Activated CD8-positive, alpha-beta memory T cell treated with anti-CD3 and anti-CD28 coated beads, Interleukin-2, amount 50 U/mL, for 1 hour (primary cell): ENCODE data around the gene SYMPK.

Experiments used
- DNase-seq: peaks from one replicate; pipeline ENCODE4 v3.0.0-alpha.2; 2020; ENCODE audit errors: extremely low read depth

The SYMPK gene

DNA sequence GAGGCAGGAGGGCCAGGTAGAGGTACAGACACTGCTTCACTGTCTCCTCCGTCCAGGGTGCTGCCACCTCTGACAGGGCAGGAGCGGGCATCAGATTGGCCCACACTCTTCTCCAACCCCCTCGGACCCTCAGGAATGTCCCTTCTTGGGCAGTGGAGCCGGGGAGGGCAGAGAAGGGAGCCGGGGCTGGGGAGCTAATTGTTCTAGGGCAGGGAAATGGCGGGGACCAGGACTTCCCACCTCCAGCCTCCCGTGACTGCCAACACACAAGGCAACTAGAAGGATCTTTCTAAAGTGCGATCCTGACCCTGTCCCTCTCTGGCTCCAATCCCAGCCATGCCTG, 37.7 kb downstream of the SYMPK start:
- no peak for DNase-seq

- DNase-seq: no peak
These were observed 38.2 kb downstream of the SYMPK start for GRCh38 chr19:45824531-45825262.

- no peak for DNase-seq
These were observed 38.9 kb downstream of the SYMPK start for GRCh38 chr19:45824041-45824471.

DNA sequence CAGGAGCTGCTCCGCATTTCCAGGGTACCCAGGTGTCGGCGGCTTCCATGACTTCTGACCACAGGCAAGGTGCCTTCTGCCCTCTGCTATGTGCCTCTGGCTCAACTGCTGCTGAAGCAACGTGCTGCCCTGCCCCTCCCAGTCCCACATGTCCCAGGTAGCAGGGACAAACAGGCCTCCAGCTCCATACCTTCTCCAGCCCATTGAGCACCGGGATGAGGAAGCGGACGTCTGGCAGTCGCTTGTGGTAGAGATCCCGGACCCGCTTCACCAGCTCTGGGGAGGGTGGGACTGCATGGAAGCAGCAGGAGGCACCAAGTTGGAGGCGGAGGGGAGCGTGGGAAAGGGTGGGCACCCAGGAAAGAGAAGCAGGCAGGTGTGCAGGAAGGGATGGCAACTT, 39.8 kb downstream of the SYMPK start:
- no peak for DNase-seq

GRCh38 chr19:45822716-45823115, 40.2 kb downstream of the SYMPK start:
- no peak for DNase-seq

GRCh38 chr19:45821570-45821969, 41.4 kb downstream of the SYMPK start:
- DNase-seq: no peak

- DNase-seq: no peak
These were observed 41.8 kb downstream of the SYMPK start for GRCh38 chr19:45821103-45821521.

- no peak for DNase-seq
These were observed 42.4 kb downstream of the SYMPK start for GRCh38 chr19:45820413-45821102.

GRCh38 chr19:45819769-45820168, 43.2 kb downstream of the SYMPK start:
- no peak for DNase-seq

DNA sequence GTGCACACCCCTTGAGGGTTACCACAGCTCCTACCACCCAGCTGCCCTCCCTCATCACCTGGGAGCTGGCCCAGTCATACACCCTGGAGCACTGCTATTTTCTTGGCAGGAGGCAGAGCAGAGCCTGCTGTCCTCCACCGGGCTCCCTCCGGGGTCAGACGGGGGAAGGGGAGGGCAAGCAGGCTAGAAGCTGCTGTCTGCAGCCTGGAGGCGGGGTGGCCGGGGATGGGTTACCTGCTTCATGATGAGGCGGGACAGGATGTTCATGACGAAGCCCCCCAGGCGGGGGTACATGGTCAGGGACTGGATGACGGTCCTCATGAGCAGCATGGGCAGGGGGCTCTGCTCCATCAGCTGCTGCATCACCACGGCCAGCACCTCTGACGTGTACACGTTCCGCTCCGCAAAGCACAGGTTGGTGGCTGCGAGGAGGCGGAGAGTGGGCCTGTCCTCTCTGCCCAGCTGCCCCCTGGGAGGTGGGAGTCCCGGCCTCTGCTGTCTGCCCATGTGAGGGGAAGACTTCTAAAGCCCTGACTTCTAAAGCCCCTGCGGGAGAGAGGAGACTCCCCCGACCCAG, 45.1 kb downstream of the SYMPK start:
- no peak for DNase-seq

GRCh38 chr19:45817010-45817724, 45.8 kb downstream of the SYMPK start:
- DNase-seq: peak; percentile 87

- DNase-seq: no peak
These were observed 46.5 kb downstream of the SYMPK start for GRCh38 chr19:45816236-45817009.

- DNase-seq: no peak
These were observed 47.3 kb downstream of the SYMPK start for GRCh38 chr19:45815481-45816216.

DNA sequence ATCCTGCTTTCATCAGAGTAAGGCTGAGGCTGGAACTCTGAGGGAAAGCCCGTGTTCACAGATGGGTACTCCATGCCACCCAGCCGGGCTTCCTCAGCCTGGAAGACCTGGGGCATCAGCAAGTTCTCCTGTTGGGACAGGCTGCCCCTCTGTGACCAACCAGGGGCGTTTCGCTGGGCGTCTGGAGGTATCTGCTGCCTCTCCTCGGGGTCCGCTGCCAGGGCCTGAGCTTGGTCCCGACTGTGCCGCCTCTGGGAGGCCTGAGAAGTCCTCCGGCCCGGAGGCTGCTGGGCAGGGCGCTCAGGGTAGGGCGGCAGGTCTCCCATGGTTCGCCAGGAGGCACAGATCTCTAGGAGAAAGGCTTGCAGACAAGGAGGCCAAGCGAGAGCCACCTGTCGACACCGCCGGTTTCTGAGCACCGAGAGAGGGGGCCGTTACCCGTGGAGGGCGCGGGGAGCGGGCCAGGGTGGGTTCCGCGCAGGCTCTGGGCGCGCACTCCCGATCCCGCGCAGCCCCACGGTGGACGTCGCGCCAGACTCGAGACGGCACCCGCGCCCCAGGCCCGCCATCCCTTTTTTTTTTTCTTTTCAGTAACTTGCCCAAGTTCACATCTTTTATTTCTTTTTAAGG, 48.0 kb downstream of the SYMPK start, which contains the start of gene RSPH6A:
Gene RSPH6A (minus strand): TSS at position 458 of the 630 bp plus-strand sequence. CDS start 132 bp downstream, at position 326.
- DNase-seq: no peak

DNA sequence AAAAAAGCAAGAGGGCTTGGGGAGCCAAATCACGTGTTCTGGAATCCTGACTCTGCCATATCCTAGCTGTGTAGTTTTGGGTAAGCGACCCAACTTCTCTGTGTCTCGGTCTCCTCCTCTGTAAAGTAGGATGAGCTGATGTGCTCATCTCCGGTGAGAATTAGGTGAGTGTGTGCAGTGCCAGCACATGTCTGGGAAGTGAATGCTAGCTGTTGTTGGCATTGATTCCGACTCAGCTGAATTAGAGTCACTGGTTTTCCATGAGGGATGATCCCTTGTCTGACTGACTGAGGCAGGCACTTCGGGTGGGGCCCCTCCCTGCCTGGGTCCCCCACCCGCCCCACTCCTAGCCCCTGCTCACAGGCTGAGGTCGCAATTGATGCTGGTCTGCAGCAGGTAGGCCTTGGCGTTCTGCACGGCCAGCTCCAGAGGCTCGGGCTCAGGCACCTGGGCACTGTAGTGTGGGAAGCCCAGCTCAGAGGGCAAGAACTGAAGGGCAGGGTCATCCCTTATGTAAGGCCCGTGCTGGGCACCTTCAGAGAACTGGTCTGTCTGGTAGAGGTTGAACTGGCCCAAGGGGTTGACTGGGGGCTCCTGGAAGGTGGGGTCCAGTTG, 48.7 kb downstream of the SYMPK start:
- no peak for DNase-seq

- DNase-seq: no peak
These were observed 50.6 kb downstream of the SYMPK start for GRCh38 chr19:45812297-45812696.

GRCh38 chr19:45809643-45810159, 53.2 kb downstream of the SYMPK start:
- no peak for DNase-seq

GRCh38 chr19:45805719-45806118, 57.2 kb downstream of the SYMPK start:
- DNase-seq: no peak

GRCh38 chr19:45804959-45805230, 58.1 kb downstream of the SYMPK start:
- no peak for DNase-seq
